ENCODE results near the gene ADGB. TPM values are rescaled to one million over a fixed set of nuclear protein-coding genes. Genes with fewer than 3 reads are reported as not detected.

Gene ADGB
- total and polyA plus RNA-seq, 2 donors (not counting 1 experiment from before 2014, with no cell fraction given) = not detected

GRCh38 chr6:146666909-146667308, 68.1 kb downstream of the ADGB start:
- TF ChIP-seq, protein P1, sequence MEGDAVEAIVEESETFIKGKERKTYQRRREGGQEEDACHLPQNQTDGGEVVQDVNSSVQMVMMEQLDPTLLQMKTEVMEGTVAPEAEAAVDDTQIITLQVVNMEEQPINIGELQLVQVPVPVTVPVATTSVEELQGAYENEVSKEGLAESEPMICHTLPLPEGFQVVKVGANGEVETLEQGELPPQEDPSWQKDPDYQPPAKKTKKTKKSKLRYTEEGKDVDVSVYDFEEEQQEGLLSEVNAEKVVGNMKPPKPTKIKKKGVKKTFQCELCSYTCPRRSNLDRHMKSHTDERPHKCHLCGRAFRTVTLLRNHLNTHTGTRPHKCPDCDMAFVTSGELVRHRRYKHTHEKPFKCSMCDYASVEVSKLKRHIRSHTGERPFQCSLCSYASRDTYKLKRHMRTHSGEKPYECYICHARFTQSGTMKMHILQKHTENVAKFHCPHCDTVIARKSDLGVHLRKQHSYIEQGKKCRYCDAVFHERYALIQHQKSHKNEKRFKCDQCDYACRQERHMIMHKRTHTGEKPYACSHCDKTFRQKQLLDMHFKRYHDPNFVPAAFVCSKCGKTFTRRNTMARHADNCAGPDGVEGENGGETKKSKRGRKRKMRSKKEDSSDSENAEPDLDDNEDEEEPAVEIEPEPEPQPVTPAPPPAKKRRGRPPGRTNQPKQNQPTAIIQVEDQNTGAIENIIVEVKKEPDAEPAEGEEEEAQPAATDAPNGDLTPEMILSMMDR (conservative IDR thresholded peaks at IDR 0.05 in 1 of 2, IDR thresholded peaks at IDR 0.05 in 1 of 2; ENCODE audit: low read depth in 1 of 2, low read length in 2 of 2) = no peak
- TF ChIP-seq EZH2 (IDR thresholded peaks at IDR 0.05; ENCODE audit: low read length, missing control alignments) = no peak
- Histone ChIP-seq H3K27ac (ENCODE audit: insufficient read depth, low read length) (no peak overlapping the region), H3K4me3 (replicated peaks in 1 of 4; ENCODE audit: control extremely low read depth in 1 of 4, insufficient read depth in 1 of 4, low read depth in 3 of 4, low read length in 4 of 4) (no peak overlapping the region), H2AFZ (ENCODE audit: low read length) (no peak overlapping the region), H3K27me3 (ENCODE audit: control insufficient read depth, insufficient read depth, low read length) (no peaks in the 10 kb centered on the region), H3K9ac (ENCODE audit: insufficient read depth, low read length) (no peak overlapping the region), H3K4me1 (ENCODE audit: control insufficient read depth, extremely low read depth, insufficient read depth, low read length) (no peaks in the 10 kb centered on the region), H4K20me1 (ENCODE audit: control insufficient read depth, extremely low read depth, insufficient read depth, low read length) (no peaks in the 10 kb centered on the region), H3K79me2 (ENCODE audit: control insufficient read depth, insufficient read depth, low read length) (no peaks in the 10 kb centered on the region), H3K9me3 (ENCODE audit: control insufficient read depth, insufficient read depth, low read depth, low read length) (no peaks in the 10 kb centered on the region), H3K36me3 (ENCODE audit: control insufficient read depth, insufficient read depth, low read length) (no peaks in the 10 kb centered on the region), H3K4me2 (ENCODE audit: extremely low read depth, insufficient read depth, low read length) (no peak overlapping the region)
- no peak for DNase-seq (ENCODE audit: low read depth in 2 of 2)

- DNase-seq (ENCODE audit: low read depth in 2 of 2) = peak; percentile 2 to 49
- Histone ChIP-seq H3K4me2 (ENCODE audit: extremely low read depth, insufficient read depth, low read length) (no peak overlapping the region), H3K9ac (ENCODE audit: insufficient read depth, low read length) (no peak overlapping the region)
These were observed 71.4 kb downstream of the ADGB start for GRCh38 chr6:146670161-146670560.

GRCh38 chr6:146673069-146673468, 74.3 kb downstream of the ADGB start:
- H4K20me1 ChIP-seq (ENCODE audit: control insufficient read depth, extremely low read depth, insufficient read depth, low read length) = no peaks in the 10 kb centered on the region
- H3K79me2 ChIP-seq (ENCODE audit: control insufficient read depth, insufficient read depth, low read length) = no peaks in the 10 kb centered on the region
- no peak for DNase-seq (ENCODE audit: low read depth in 2 of 2)
- no peak overlapping the region for H3K4me2 ChIP-seq (ENCODE audit: extremely low read depth, insufficient read depth, low read length)
- H3K27ac ChIP-seq (ENCODE audit: insufficient read depth, low read length) = no peak overlapping the region
- no peak overlapping the region for H2AFZ ChIP-seq (ENCODE audit: low read length)
- no peaks in the 10 kb centered on the region for H3K36me3 ChIP-seq (ENCODE audit: control insufficient read depth, insufficient read depth, low read length)
- no peaks in the 10 kb centered on the region for H3K9me3 ChIP-seq (ENCODE audit: control insufficient read depth, insufficient read depth, low read depth, low read length)
- no peak overlapping the region for H3K9ac ChIP-seq (ENCODE audit: insufficient read depth, low read length)
- H3K27me3 ChIP-seq (ENCODE audit: control insufficient read depth, insufficient read depth, low read length) = no peaks in the 10 kb centered on the region
- H3K4me1 ChIP-seq (ENCODE audit: control insufficient read depth, extremely low read depth, insufficient read depth, low read length) = no peaks in the 10 kb centered on the region
- TF ChIP-seq, protein P1 (conservative IDR thresholded peaks at IDR 0.05 in 1 of 2, IDR thresholded peaks at IDR 0.05 in 1 of 2; ENCODE audit: low read depth in 1 of 2, low read length in 2 of 2) = no peak
- no peak for TF ChIP-seq EZH2 (IDR thresholded peaks at IDR 0.05; ENCODE audit: low read length, missing control alignments)
- no peak overlapping the region for H3K4me3 ChIP-seq (replicated peaks in 1 of 4; ENCODE audit: control extremely low read depth in 1 of 4, insufficient read depth in 1 of 4, low read depth in 3 of 4, low read length in 4 of 4)

More at GRCh38 chr6:146670161-146670560, 71.4 kb downstream of the ADGB start:
- H3K4me3 ChIP-seq (replicated peaks in 1 of 4; ENCODE audit: control extremely low read depth in 1 of 4, insufficient read depth in 1 of 4, low read depth in 3 of 4, low read length in 4 of 4) = no peak overlapping the region
- TF ChIP-seq, protein P1 (conservative IDR thresholded peaks at IDR 0.05 in 1 of 2, IDR thresholded peaks at IDR 0.05 in 1 of 2; ENCODE audit: low read depth in 1 of 2, low read length in 2 of 2) = no peak
- no peak for TF ChIP-seq EZH2 (IDR thresholded peaks at IDR 0.05; ENCODE audit: low read length, missing control alignments)
- no peaks in the 10 kb centered on the region for H3K4me1 ChIP-seq (ENCODE audit: control insufficient read depth, extremely low read depth, insufficient read depth, low read length)
- H3K36me3 ChIP-seq (ENCODE audit: control insufficient read depth, insufficient read depth, low read length) = no peaks in the 10 kb centered on the region
- no peaks in the 10 kb centered on the region for H3K27me3 ChIP-seq (ENCODE audit: control insufficient read depth, insufficient read depth, low read length)
- H3K9me3 ChIP-seq (ENCODE audit: control insufficient read depth, insufficient read depth, low read depth, low read length) = no peaks in the 10 kb centered on the region
- no peaks in the 10 kb centered on the region for H3K79me2 ChIP-seq (ENCODE audit: control insufficient read depth, insufficient read depth, low read length)
- H3K27ac ChIP-seq (ENCODE audit: insufficient read depth, low read length) = no peak overlapping the region
- H2AFZ ChIP-seq (ENCODE audit: low read length) = no peak overlapping the region
- no peaks in the 10 kb centered on the region for H4K20me1 ChIP-seq (ENCODE audit: control insufficient read depth, extremely low read depth, insufficient read depth, low read length)

Measured in fibroblast of lung (primary cell).